ENCODE measurements around the gene ADNP.
A peak's percentile ranks its signal among the peaks of the same experiment; 100 is the strongest.

The ADNP gene

DNA sequence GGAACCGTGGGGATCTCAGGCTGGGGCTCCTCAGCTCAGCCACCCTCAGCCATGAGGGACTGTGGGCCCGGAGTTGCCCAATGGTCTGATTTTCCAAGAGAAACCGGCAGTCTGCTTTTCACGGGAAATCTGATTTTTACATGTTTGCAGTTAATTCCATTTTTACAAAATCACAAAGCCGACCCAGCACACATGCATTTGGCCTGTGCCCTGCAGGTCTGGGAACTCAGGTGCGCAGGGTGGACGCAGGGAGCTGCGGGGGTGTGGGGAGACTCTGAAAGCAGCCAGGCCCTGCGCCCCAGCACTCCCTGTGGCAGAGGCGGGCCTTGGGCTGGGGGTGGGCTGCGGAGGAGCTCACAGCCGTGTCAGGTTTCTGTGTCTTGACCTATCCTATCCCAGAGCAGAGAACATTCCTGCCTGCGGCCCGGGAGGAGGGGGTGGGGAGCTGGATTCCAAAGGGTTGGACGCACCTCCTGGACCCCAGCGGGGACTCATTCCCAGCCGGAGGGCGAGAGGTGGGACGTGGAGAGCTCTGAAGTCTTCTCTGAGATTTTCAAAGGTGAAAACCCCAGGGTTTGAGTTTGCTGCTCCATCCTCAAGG is 60.6 kb downstream of the ADNP start:
- no peak for DNase-seq

DNA sequence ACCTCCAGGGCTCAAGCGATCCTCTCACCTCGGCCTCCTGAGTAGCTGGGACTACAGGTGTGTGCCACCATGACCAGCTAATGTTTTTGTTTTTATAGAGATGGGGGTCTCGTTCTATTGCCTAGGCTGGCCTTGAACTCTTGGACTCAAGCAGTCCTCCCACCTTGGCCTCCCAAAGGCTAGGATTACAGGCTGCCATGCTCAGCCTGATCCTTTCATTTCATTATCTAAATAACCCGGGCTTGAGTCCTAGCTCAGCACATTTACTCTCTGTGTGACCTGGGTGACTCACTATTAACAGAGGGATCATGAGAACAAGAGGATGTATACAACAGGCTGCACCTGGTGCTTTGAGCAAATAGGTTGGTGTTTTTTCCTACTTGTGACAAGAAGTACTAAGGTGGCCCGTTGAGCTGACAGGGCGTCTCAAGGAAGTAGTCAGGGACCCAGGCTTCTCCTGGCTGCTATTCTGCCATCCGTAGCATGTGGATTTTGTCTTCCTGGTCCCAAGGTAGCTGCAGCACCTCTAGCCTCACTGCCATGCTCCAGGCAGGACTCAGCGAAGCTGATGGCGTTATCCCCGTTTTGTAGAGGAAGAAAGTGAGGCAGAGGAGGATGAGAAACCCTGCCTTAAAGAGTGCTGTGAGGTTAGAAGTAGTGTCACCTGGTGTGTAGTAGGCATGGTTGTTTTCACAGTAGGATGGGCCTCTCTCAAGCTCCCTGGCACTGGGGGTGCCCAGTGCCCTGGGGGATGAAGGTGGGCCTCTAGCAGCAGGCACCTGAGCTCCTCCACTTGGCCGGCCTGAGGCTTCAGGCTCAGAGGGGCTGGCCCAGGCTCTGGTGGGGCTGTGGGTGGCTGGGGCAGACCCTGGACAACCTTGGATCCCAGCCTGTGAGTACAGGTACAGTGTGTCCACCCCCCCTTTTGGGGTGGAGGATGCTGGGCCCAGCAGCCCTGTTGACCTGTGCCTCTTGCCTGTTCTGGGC is 62.4 kb downstream of the ADNP start:
- peak in 1 of 2 experiments; percentile 44 for DNase-seq

DNA sequence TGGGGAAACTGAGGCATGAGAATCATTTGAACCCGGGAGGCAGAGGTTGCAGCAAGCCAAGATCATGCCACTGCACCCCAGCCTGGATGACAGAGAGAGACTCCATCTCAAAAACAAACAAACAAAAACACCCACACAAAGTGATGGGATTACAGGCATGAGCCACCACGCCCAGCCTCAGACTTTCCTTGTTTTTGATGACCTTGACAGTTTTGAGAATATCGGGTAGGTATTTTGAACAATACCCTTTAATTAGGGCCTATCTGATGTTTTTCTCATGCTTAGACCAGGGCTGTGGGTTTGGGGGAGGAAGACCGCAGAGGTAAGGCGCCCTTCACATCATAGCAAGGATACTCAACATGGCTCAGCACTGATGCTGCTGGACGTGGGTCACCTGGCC is 63.4 kb downstream of the ADNP start:
- DNase-seq: no peak

DNA sequence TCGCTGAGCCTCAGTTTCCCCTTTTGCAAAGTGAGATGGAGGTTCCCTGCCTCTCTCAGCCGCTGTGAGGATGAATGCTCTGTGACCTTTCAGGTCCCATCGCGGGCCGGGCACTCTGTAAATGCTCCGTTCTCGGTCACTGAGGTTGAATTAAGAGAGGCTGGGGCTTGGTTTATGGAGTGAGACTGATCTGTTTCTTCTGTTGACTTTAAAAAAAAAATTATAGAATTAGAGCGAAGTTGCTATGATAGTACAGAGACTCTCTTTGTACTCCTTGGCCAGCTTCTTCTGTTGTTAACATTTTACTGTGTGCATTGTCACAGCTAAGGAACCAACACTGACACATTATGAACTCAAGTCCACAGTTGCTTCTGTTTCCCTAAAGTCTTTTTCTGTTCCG is 64.4 kb downstream of the ADNP start:
- DNase-seq: no peak

DNA sequence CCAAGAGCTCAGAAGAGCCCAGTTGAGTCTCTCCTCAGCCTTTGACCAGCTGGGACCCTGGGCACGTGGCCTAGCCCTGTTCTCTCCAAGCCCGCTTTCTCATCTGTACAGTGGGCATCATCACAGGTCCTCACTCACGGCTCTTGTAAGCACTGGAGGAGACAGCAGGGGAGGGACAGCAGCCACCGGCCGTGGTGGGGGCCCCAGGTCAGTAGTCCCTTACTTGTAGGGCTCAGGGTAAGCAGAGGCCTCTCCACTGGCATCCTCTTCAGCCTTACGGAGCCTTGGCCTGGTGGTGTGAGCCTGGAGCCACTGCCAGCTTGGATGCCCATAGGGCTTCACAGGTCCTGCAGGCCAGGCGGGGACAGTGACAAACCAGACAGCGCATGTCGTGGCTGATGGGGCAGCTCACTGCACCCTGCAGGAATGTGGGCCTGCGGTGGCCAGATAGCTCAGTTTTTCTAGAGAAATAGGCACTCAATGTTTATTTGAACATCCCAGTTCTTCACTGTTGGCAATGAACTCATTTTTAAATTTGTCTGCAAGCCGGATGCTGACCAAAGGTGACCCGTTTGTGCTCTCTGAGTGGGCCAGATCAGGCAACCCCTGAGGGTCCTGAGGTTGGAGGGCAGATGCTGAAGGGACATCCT is 65.1 kb downstream of the ADNP start:
- DNase-seq: no peak

DNA sequence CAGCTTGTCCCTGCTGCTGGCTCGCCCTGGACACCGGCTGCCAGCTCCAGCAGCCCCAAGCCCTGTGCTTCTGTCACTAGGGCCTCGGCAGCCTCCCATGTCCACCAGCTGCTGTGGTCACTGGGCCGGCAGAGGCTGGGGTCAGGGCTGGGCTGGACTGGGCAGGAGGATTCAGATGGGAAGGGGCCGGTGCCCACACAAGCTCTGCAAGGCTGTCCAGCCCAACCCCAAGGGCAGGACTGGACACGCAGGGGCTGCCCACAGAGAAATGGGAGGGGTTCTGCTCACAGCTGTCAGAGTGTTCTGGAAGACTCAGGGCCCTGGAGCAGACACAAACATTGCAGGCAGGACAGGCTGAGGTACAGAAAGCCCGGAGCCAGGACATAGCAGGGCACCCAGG is 65.6 kb downstream of the ADNP start:
- no peak for DNase-seq

DNA sequence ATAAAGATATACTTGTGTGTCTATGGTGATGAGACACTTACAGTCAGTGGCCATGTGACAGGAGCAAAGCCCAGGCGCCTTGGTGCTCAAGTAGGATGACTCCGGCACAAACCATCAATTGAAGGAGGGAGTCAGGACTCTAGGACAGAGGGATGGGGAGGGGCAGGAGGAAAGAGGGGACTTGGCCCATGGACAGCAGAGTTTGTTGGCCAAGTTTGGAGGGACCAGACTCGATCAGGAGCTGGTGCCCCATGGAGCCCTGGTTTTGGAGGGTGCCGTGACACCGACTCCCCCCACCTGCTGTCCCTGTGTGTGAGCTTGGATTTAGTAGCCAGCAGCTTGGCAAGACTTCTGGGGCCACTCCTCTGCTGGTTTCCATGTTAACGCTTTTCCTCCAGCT is 66.1 kb downstream of the ADNP start:
- DNase-seq: no peak

DNA sequence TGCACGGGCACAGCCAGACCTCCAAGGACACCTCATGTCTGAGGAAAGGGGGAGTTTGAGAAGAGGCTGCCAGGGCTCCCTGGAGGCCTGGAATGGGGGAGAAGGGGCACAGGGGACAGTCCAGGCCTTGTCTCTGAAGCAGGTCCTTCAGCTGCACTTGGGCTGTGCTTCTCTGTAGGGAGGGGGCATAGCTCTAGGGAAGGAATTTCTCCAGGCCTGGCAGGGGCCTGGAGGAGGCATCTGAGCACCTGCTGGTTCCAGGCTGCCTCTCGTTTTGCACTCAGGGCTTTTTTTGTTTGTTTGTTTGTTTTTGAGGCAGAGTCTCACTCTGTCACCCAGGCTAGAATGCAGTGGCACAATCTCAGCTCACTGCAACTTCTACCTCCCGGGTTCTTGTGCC is 68.7 kb downstream of the ADNP start:
- no peak for DNase-seq

DNA sequence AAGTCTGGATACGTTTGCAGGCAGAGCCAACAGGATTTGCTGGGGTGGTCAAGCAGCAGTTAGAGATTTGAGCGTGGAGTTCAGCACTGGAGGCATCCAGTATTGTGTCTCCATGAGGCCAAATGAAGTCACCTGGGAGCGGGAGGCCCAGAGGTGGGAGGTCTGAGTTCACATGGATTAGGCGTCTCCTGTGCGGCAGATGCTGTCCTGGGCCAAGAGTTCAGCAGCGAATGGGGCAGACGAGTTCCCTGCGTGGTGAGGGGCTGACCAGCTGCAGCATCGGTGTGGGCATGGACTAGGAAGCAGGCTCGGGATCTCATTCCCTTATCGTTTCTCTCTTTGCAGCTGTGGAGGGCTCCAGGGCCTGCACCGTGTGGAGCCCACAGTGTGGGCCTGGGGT is 70.2 kb downstream of the ADNP start:
- DNase-seq: no peak

DNA sequence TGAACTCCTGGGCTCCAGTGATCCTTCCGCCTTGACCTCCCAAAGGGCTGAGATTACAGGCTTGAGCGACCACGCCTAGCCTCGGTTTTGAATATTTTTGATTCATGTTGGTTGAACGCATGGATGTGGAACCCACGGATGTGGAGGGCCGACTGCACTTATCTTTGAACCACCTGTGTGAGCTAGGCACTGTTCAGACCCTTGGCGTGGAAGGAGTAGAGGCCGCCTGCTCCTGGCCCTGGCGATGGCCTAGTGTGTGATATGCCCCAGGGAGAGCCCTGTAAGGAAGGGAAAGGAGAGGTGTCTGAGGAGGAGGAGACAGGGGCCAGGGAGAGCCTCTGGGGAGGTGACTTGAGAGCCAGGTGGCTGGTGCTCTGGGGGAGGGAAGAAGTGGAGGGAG is 72.1 kb downstream of the ADNP start:
- DNase-seq: no peak

DNA sequence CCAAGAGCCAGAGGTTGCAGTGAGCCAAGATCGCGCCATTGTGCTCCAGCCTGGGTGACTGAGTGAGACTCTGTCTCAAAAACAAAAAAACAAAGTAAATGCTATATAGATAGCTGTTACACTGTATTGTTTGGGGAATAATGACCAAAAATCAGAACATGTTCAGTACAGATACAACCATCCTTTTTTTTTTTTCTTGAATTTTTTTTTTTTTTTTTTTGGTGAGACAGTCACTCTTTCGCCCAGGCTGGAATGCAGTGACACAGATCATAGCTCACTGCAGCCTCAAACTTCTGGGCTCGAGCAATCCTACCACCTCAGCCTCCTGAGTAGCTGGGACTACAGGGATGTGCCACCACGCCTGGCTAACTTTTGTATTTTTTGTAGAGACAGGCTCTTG is 72.7 kb downstream of the ADNP start:
- DNase-seq: no peak

DNA sequence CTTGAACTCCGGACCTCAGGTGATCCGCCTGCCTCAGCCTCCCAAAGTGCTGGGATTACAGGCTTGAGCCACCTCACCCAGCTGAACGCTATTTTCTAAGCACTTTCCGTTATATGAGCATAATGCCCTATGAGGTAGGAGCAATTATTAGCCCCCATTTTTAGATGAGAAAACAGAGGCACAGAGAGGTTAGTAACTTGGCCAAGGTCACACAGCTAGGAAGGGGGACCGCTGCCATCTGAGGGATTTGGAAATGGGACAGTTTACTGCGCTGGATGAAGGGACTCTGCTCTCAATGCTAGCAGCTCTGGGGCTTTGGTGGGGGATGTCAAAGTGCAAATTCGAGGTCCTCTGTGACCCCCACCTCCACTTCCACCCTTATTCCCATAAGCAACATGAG is 73.9 kb downstream of the ADNP start:
- DNase-seq: no peak

DNA sequence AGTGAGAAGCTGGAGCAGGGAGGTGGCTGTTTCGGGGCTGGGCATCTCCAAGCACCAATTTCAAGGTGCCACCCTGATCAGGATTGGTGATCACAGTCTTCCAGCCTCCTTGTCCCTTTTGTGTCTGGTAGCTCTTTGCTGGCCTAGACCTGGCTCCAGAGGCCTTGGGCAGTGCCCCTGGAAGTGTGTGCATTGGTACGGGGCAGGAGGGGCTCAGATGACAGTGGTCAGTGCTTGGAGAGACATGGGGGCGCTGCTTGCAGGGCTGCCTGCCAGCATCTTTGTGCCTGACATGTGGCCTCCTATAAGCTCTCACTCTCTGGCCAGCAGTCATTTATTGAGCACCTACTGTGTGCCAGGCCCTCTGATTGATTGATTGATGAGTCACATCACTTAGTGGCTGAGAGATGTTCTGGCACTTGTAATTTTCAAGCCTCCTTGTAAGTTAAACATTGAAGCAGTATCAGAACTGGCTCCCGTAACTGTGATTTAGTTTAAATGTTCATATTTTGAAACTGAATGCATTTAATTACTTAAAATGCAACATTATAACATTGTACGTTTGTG is 74.7 kb downstream of the ADNP start:
- DNase-seq: no peak

DNA sequence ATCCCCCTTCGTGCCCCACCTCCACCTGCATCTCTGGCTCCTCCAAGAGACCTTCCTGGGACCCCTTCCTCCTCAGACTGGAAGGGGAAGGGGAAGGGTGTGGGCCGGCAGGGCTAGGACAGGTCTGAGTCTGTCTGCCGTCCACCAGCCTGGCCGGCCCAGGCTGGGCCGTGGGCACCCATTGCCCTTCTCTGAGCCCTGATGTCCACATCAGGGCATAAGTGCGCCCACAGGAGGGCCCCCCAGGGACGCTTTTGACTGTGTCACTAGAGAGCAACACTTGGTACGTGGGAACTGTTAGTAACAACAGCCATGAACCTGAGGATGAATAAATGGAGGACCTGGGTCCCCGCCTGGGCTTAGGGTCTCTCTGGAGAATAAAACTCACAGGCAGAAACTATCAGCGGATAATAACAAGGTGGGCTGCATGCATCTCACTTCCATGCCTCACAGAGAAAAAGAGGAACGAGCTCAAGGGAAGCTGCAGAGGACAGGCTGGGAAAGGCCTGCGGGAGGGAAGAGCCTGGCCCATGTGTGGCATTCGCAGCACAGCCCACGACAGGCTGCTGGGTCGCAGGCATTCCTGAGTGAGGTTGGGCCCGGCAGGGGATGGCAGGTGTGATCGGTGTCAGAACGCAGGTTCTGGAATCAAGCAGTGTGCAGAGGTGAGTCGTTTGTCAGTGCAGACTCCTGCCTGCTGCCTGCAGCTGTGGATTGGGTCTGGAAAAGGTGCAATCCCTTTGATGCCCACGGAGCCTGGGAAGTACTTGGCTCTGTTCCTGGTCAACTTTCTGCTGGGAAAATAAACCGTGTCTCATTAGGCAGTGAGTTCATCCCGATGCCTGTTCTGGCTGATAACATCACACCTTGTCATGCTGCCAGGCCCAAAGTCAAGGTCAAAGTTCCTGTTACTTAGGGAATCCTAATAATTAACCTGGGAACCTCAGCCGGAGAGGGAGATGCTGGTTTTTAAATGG is 75.5 kb downstream of the ADNP start:
- no peak for DNase-seq

DNA sequence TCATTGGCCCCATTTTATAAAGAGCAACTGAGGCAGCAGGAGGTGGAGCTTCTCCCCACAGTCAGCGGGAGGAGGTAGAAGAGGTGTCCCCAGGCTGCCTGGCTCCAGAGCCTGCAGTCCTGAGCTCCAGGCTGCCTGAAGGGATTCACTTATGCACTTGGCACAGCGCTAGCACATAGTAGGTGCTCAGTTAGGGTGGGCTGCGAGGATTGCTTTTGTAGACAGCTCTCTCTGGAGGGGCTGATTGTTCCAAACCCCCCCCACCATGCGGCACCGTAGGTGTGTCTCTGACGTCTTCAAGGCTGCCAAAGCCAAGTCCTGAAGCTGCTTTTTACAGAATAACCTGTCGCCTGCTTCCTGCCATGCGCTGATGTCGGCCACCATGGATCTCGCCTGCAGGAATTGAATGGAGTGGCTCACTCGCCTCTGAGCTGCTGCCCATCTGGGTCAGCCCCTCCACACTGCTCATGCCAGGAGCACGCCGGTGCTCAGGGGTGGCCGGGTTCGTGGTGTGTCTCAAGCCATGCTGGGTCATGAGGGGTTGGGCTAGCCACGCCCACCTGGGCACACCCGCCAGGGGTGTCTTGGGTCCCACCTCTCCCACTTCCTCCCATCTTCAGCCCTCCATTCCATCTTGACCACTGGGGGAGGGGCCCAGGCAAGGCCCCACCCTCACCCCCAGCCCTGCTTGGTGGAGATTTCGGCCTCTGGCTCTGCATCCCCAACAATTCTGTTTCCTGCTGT is 76.6 kb downstream of the ADNP start:
- no peak for DNase-seq

DNA sequence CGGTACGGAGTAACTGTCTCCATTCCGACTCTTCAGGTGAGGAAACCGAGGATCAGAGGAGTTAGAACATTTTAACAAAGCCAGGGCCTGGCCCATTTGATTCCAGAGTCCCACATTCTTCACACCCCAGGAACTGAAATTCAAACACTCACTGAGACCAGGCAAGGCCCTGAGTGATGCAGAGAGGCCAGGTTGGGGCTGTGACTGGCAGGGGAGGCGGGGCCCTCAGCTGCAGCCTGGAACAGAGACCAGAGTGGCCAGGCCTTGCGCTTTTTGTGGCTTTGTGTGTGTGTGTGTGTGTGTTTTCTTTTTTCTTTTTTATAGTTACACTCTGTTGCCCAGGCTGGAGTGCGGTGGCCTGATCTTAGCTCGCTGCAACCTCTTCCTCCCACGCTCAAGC is 79.2 kb downstream of the ADNP start:
- DNase-seq: no peak

DNA sequence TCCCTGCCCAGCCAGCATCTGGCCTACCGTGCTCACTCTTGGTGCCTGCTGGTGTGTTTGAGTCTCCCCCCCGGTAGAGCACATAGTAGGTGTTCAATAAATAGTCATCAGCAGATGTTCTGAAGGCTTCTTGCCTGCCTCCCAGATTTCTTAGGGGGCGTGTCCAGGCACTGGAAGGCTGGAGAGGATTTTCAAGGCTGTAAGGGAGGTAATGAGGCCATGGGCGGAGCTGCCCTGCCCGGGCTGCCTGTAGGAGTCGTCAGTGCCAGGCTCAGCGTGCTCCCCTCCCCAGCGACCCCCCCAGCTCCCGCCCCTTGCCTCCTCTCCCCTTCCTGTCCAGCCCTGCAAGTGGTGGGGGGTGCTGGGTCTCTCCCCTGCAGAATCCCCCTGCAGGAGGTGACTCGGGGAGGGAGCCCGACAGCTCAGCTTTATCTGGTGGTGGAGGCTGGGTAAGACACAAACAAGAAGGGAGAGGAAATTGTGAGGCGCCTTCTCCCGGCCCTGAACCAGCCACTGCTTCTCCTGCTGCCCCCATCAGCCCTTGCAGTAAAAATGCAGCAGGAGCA is 80.4 kb downstream of the ADNP start:
- no peak for DNase-seq

DNA sequence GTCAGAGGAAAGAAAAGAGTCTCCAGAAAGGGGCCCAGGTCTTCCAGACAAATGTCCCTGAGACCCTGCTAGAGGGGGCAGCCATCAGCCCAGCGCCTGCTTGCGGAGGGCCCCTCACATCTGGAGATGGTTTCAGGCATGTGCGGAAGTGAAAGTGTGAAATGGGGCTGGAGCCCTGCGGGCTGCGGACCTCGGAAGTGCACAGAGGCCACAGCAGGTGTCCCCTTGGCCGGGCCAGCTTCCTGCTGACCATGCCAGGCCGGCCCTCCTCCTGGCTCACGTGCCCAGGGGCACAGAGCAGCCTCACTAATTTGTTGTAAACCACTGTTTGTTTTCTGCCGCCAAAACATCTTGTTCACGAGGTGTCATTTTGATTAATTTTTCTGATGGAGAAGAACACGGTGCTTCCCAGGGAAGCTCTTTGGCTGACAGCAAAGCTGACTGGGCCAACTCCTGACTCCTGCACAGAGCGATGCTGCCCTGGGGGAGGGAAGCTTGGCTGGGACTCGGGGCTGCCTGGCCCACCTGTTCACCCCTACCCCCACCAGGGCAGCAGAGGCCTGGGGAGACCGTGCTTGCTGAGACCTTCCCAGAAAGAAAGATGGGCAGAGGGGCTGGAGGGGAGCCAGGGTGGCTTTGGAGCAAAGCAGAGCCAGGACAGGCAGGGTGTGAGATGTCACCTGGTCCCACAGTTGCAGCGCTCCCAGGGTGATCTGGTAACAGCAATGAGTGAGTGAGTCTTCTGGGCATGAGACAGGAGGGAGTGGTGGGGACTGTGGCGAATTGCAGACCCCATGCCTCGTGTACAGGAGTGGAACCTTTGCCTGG is 82.2 kb downstream of the ADNP start:
- no peak for DNase-seq

DNA sequence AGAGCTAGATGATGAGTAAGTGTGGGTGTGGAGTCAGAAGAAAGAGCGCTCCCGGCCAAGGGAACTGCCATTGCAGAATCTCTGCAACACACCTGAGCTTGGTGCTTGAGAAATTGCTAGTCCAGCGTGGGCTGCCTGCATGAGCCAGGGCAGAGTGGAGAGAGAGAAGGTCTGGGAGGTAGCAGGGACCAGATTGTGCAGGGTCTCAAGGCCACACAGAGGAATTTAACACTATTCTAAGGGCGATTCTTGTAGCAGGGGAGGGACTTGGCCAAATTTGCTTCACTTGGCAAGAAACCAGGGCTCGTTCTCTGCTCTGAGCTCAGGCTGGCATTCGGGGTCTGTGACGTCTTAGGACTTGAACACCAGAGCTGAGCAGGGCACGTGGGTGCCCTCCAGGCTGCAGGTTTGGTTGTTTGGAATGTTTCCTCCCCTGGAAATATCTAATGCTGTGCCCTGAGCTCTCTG is 82.9 kb downstream of the ADNP start:
- no peak for DNase-seq

DNA sequence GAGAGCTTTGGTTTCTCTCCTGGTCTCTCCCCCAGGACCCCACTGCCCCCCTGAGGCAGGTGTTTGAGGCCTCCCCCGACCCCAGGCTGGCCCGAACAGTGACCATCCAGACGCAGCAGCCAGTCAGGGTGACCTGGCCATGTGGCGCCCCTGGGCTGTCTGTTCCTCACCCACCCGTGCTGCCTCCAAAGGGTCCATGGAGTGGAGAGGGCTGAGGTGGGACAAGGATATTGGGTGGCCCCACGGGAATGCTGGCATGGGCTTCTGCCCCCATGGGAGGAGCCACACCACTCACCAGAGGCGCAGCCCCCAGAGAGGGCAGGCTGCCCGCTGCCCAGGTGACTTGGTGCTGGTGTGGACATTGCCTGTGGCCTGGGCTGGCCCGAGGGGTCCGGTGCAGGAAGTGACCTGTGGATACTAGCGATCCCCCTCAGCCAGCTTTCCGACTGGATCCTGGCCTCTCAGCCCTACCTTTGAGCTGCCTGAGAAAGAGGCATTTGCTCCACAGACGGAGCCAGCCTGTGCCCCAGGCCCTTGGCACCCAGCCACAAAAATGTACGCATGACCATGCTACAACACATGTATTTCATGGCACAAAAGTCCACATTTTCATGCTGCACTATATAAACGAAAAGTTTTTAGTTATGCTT is 85.5 kb downstream of the ADNP start:
- no peak for DNase-seq

Data from SHP77 (cell line).